Ramos (cell line): Measurements from ENCODE around the gene CYP2E1.
"Not testable (repeated sequence)": the region's sequence is repeated elsewhere in the genome, so short reads cannot be mapped to it uniquely, and the experiment has no call there.

Source experiments
- in situ Hi-C: fragments of 300-500 bp; cut with MboI; formaldehyde crosslinking; loops from one replicate; pipeline ENCODE4 v1.14.3; 2022; ENCODE audit warnings: low sequenced_read_pairs; ENCODE audit not compliant: unreplicated experiment

Gene CYP2E1

DNA sequence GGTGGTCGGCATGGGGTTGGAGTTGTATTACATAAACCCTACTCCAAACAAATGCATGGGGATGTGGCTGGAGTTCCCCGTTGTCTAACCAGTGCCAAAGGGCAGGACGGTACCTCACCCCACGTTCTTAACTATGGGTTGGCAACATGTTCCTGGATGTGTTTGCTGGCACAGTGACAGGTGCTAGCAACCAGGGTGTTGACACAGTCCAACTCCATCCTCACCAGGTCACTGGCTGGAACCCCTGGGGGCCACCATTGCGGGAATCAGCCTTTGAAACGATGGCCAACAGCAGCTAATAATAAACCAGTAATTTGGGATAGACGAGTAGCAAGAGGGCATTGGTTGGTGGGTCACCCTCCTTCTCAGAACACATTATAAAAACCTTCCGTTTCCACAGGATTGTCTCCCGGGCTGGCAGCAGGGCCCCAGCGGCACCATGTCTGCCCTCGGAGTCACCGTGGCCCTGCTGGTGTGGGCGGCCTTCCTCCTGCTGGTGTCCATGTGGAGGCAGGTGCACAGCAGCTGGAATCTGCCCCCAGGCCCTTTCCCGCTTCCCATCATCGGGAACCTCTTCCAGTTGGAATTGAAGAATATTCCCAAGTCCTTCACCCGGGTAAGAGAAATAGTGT, at the start of gene CYP2E1:
Gene CYP2E1, plus strand, starts transcription at position 407 of the 632 bp plus-strand sequence. Its CDS starts 33 bp downstream, at position 440.
- in situ Hi-C loops = no loop called here

DNA sequence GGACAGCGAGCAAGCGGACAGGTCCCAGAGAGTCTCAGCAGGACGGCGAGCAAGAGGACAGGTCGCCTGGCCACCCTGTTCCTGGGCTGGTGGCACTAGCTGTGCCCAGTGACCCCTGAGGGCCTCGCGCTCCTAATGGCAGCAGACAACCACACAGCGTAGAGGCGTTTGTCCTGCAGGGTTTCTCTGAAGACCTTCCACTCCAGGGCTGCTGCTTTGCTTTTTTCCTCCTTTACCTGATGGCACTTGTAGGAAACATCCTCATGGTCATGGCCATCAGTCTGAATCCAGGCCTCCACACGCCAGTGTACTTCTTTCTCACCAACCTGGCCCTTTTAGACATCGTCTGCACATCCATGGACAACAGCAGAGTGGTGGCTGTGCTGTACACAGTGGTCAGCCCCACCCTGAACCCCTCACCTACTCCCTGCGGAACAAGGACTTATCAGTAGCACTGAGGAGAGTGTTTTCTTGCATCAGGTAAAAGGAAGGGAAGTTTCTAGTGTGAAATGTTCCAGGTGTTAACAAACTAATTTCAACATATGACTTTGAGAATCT, 46.0 kb upstream of the CYP2E1 start:
- in situ Hi-C loops = no loop called here

DNA sequence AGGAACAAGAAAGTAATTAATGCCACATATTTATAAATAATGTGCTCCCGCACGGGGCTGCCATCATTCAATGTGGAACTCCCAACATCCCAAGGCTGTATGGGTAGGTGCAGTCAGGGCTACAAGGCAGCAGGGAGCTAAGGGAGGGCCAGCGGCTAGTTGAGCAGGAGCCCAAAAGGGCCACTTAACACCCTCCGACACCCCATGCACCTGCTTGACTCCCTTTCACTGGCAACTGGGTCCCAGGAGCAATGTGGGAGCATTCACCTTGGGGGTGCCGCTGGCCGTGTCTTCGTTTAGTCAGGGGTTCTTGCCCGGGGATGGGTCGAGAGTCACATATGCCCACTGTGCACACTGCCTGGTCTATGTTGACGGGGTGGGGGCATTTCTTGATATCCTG, 45.5 kb upstream of the CYP2E1 start:
- in situ Hi-C loops = no loop called here

DNA sequence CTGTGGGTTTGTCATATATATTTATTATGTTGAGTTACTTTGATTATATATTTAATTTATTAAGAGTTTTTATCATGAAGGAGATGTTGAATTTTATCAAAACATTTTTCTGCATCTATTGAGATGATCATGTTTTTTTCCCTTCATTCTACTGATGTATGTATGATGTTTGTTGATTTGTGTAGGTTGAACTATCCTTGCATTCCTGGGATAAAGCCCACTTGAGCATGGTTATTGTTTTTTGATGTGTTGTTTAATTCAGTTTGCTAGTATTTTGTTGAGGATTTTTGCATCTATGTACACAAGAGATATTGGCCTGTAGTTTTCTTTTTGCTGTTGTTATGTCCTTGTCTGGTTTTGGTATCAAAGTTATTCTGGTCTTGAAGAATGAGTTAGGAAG, 42.3 kb upstream of the CYP2E1 start:
- in situ Hi-C loops = no loop called here

DNA sequence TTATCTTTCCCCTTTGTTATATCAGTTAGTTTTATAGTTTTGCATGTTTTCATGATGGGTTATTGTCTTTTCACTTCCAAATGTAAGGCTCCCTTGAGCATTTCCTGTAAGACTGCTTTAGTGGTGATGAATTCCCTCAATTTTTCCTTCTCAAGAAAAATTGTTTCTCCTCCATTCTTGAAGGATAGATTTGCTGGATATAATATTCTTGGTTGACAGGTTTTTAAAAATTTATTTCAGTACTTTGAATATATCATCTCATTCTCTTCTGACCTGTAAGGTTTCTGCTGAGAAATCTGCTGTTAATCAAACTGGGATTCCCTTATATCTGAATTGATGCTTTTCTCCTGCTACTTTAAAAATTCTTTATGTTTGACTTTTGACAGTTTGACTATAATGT, 40.1 kb upstream of the CYP2E1 start:
- in situ Hi-C loops = no loop called here

DNA sequence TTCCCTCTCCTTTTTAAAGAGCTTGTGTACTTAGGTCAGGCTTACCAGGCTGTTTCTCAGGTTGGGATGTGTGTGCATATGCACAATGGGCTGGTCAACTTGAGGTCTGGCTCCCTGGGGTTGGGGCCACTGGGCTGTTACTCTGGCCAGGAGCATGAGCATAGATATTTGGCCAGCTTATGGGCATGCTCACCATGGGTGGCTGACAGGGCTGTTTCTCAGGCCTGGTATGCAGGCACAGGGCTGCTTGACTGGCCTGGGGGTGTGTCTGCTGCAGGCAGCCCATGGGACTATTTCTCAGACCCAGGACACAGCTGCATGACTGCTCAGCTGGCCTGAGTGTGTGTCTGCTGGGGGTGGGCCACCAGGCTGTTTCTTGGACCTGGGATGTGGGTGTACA, 38.8 kb upstream of the CYP2E1 start:
- in situ Hi-C loops = no loop called here

DNA sequence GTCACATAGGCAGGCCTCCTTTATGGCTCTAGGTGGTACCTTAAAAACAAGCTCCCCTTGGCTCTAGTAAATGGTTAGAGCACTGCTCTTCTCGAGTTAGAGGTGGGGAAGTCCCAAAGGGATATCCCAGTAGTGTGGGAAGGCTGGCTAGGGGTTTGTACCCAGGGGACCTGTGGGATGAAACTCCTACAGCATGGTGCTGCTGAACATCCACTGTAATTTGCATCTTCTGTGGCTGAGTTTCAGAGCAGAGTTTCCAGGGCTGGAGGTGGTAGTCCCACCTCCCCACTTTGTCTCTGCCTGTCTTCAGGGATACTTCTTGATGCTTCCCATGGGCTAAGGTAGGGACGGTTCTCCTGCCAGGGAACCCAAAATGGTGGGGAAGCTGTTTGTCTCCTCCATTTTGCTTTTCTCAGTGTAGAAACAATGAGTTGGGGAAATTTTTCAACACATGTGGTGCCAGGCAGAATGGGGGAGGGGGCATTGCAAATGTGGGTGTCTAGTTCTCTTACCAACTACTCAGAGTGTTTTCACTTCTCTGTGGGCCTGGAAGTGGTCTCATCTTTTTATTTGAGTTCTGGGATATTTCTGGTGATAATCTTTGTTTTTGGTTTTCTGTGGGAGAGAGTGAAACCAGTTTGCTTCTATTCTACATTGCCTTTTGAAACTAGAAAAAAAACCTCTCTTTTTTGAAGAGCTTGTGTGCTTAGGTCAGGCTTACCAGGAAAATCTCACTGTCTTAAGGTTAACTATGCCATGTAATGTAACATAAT, 37.2 kb upstream of the CYP2E1 start:
- in situ Hi-C loops = no loop called here

DNA sequence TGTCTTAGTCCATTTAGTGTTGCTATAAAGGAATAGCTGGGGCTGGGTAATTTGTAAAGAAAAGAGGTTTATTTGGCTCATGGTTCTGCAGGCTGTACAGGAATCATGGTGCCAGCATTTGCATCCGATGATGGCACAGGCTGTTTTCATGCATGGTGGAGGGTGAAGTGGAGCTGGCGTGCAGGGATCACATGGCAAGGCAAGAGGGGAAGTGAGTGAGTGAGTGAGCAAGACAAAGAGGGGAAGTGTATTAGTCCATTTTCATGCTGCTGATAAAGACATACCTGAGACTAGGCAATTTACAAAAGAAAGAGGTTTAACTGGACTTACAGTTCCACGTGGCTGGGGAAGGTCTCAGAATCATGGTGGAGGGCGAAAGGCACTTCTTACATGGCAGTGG, 33.6 kb upstream of the CYP2E1 start:
- in situ Hi-C loops = not testable (repeated sequence)

DNA sequence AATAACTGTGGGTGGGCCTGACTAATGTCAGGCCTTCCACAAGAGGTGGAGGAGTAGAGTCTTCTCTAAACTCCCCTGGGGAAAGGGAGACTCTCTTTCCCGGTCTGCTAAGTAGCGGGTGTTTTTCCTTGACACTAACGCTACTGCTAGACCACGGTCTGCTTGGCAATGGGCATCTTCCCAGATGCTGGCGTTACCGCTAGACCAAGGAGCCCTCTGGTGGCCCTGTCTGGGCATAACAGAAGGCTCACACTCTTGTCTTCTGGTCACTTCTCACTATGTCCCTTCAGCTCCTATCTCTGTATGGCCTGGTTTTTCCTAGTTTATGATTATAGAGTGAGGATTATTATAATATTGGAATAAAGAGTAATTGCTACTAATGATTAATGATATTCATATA, 29.8 kb upstream of the CYP2E1 start:
- in situ Hi-C loops = loop anchor here (5.0 kb wide), 1 partner anchor 170 kb away; no protein-coding TSS in a partner anchor

DNA sequence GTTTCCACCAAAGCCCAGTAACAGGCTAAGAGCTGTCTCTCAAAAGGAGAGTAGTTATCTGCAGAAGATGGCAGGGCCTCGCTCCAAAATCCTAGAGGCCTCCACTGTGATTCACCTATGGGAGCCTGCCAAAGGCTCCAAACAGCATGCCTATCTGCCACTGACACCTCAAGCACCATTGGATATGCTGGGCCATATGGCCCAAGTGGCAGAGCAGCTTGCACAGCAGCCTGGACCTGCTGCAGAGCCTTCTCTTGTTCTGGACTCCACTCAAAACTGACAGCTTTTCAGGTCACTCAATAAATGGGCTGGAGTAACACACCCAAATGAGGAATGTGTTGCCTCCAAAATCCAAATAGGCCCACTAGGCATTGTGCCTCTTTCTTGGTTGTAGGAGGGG, 28.0 kb upstream of the CYP2E1 start:
- in situ Hi-C loops = loop anchor here (5.0 kb wide), 1 partner anchor 172 kb away; no protein-coding TSS in a partner anchor

DNA sequence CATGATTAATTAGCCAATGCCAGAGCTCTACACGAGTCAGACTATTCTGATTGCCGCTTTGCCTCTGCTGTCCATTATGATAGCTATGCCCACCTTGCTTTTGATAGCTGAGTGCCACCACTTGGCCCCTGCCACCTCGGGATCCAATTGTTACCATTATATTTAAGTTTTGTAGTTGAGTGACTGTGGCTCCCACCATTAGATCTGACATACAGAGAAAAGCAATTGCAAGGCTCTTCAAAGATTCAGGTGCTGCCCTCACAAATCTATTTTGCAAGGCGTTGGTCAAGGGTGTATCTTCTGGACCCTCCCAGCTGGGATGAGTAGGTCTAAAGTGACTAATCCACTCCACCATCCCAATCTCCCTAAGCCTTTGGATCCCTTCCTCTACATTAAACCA, 26.3 kb upstream of the CYP2E1 start:
- in situ Hi-C loops = not testable (repeated sequence)

DNA sequence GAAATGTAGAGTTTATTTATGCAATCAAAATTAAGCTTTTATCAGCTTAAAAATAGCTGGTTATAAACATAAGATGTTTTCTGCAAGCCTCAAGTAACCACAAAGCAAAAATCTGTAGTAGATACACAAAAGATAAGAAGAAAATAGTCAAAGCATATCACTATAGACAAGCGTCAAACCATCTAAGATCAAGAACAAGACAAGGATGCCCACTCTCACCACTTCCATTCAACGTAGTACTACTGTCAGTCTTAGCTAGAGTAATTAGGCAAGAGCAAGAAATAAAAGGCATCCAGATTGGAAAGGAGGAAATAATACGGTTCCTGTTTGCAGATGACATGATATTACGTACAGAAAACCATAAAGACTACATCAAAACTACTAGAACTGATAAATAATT, 17.5 kb upstream of the CYP2E1 start:
- in situ Hi-C loops = no loop called here

DNA sequence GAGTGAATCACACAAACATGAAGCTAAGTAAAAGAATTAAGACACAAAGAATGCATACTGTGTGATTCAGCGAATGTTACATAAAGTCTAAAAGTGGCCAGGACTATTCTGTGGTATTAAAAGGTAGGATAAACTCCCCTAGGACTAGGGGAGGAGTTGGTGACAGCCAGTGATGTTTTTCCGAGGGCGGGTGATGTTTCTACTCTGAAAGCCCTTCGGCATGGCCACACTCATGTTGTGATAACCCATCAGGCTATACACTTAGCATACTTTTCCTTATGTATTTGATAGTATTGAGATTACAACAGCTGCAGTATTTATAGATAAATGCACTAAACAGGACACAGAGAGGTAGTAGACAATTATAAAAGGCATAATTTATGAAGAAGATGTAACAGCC, 15.8 kb upstream of the CYP2E1 start:
- in situ Hi-C loops = no loop called here

DNA sequence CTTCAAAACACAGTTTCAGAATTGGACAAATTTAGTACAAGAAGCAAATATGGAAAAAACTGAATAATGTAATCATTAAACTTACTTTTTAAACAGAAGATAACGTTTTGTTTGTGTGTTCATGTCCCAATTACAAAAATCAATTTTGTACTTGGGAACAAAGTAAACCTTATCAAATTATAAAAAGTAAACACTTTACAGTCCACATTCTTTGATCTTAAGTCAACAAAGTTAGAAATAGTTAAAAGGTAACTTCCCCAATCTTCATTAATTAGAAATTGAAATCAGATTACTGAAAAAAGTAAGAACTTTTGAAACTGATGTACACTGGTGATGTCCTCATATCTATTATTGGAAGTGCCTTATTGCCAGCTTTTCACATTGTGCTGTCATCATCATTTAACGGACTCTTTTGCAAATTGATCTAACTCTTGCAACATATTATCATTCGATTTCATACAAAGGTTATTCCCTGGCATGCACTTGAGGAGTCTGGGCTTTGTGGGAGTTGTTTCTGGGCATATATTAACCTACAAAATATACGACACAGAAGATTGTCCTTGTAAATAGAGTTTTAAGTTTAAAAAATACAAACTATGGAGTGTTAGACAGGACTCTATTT, 15.1 kb upstream of the CYP2E1 start:
- in situ Hi-C loops = no loop called here

DNA sequence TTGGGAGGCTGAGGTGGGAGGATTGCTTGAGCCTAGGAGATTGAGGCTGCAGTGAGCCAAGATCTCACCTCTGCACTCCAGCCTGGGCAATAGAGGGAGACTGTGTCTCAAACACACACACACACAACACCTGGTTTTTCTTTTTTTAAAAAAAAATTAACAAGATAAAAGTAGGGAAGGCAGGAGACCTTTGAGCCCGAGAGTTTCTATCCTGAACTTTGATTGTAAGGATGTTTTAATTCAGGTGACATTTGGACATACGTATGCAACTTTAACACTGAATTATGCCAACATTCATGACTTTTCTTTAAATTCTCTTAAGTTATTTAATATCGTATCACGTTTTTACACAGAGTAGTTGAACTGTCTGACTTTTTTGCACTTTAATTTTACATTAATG, 11.7 kb upstream of the CYP2E1 start:
- in situ Hi-C loops = no loop called here

DNA sequence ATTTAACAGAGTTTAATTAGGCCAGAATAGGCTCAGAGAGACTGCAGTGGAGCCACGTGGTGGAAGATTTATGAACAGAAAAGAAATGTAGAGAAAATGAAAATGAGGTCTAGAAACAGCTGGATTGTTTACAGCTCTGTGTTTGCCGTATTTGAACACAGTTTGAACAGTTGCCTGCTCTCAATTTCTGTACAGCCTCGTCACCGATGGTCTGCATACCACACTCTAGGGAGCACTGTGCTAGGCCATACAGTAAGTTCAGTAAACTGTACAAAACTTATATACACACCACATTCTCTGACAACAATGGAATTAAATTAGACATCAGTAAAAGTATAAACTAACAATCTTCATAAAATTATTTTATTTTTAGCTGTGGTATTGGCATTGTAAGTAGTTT, 11.1 kb upstream of the CYP2E1 start:
- in situ Hi-C loops = no loop called here

DNA sequence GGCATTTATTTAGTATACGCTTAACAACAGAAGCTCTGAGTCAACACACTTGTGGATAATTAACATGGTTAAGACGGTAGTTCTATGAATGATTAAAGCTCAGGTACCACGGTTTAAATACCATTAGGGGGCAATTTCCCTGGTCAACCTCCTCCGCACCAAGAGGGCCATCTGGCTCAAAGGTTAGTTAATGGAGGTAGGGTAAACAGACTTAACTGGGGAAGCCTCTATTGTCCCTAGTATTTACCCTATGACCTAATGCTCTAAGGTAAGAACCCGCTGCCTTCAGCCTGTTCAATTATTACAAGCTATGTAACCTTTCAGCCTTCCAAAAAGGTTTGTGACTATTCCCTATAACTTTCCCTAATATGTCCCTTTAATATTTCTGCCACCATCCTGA, 8.6 kb upstream of the CYP2E1 start:
- in situ Hi-C loops = not testable (repeated sequence)

DNA sequence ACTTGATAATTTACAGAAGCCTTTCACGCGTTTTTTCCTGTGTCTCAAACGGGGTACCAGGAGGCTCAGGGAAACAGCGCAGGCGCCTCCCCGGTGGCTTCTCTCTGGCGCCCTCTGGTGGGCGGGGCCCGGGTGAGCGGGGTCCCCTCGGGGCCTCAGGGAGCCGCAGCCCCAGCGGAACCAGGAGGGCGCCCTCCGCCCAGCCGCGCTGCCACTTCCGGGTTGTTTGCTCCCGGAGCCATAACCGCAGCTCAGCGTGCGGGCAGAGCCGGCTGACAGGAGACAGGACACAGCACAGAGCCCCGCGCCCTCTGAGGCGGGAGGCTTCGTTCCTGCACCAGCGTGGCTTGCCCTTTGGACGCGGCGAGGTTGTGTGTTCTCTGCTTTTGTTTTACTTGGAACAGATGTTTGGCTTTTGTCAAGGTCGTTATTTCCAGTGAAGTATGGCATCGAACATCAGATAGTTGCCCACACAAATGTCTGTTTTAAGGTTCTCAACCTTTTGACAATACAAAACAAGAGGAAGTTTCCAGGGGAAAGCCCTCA, 6.9 kb upstream of the CYP2E1 start:
- in situ Hi-C loops = no loop called here

DNA sequence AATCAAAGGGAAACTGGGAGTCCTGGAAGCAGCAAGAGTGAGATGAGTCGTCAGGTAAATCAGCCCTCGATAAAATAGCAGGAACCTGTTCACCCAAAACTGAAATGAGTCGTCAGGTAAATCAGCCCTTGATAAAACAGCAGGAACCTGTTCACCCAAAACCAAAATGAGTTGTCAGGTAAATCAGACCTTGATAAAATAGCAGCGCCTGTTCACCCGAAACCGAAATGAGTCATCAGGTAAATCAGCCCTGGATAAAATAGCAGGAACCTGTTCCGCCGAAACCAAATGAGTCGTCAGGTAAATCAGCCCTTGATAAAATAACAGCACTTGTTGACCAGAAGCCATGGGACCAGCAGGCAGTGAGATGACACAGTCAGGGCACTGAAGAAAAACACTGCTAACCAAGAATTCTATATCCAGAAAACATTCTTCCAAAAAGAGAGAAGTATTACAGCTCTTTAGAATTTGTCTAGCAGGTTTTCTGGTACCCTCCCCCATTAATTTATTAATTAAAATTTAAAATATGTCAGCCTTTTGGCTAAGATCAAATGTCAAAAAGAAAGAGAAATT, 3.4 kb upstream of the CYP2E1 start:
- in situ Hi-C loops = no loop called here

DNA sequence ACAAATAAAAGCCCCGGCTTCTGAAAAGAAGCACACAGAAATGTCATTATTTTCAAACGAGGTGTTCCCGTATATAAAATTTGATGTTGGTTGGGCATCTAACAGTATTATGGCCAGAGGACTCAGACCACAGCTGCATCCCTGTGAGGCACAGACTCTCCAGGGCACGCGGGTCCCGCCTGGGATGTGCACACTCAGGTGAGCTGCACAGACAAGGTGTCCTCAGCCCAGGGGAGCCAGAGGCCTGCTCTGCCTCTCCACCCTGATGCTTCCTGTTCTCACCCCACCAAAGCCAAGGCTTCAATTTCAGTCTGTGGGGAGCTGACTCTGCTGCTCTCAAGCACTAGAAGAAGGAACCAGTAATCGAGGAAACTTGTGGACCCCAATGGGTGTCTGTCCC, 1.7 kb upstream of the CYP2E1 start:
- in situ Hi-C loops = no loop called here
